Chondrocyte (in vitro differentiated cells): Measurements from ENCODE around the gene MEX3D. TPM values are rescaled to one million over a fixed set of nuclear protein-coding genes. Genes with fewer than 3 reads are reported as not detected.
"Not testable (repeated sequence)": the region's sequence is repeated elsewhere in the genome, so short reads cannot be mapped to it uniquely, and the experiment has no call there.

Source experiments
- DNase-seq: peaks from one replicate; pipeline ENCODE4 v3.0.0; 2021; ENCODE audit warnings: mixed read lengths, low spot score
- H3K27ac Mint-ChIP-seq: one replicate; pipeline ENCODE4 v1.8.0; 2021; ENCODE audit warnings: mild to moderate bottlenecking, moderate library complexity, mixed read lengths; ENCODE audit not compliant: unreplicated experiment
- H3K27me3 Mint-ChIP-seq: 2 replicates; pipeline ENCODE4 v1.8.0; 2021; ENCODE audit warnings: low read depth, mixed read lengths
- H3K36me3 Mint-ChIP-seq: 2 replicates; pipeline ENCODE4 v1.8.0; 2021; ENCODE audit warnings: low read depth, mixed read lengths
- H3K4me1 Mint-ChIP-seq: 2 replicates; pipeline ENCODE4 v1.8.0; 2021; ENCODE audit warnings: low read depth, mild to moderate bottlenecking, mixed read lengths
- H3K4me3 Mint-ChIP-seq: one replicate; pipeline ENCODE4 v1.8.0; 2021; ENCODE audit warnings: mild to moderate bottlenecking, moderate library complexity, mixed read lengths; ENCODE audit not compliant: unreplicated experiment
- H3K9me3 Mint-ChIP-seq: 2 replicates; pipeline ENCODE4 v1.8.0; 2021; ENCODE audit warnings: low read depth, mixed read lengths
- CTCF ChIP-seq: fragments of 200-600 bp; sonication (generic); IDR thresholded peaks from 2 replicates; pipeline ENCODE4 v1.5.0; 2021; ENCODE audit warnings: antibody characterized with exemption, mild to moderate bottlenecking, moderate library complexity
- total RNA-seq: library from RNA; stranded (reverse); gene quantifications from 3 replicates; pipeline ENCODE4 v1.2.1, GENCODE V29; 2021

Gene MEX3D
- total RNA-seq, 1 donor from 2014 or later, result 60.1 TPM

- H3K27ac Mint-ChIP-seq, result no peak overlapping the region
- no peak for DNase-seq
- no peaks in the 10 kb centered on the region for H3K9me3 Mint-ChIP-seq
- H3K4me3 Mint-ChIP-seq, result no peak overlapping the region
- no peaks in the 10 kb centered on the region for H3K36me3 Mint-ChIP-seq
- peaks cover 5% of the 10 kb centered on the region for H3K4me1 Mint-ChIP-seq
- TF ChIP-seq CTCF, result no peak
- peaks cover 26% of the 10 kb centered on the region for H3K27me3 Mint-ChIP-seq
Observed at GRCh38 chr19:1522061-1522460, 46.1 kb downstream of the MEX3D start.

- DNase-seq, result no peak
- Mint-ChIP-seq H3K36me3 (no peaks in the 10 kb centered on the region), H3K4me1 (peaks cover 5% of the 10 kb centered on the region), H3K9me3 (no peaks in the 10 kb centered on the region), H3K27ac (no peak overlapping the region), H3K4me3 (no peak overlapping the region), H3K27me3 (peaks cover 25% of the 10 kb centered on the region)
- no peak for TF ChIP-seq CTCF
Observed at GRCh38 chr19:1521636-1522035, 46.5 kb downstream of the MEX3D start.

GRCh38 chr19:1520203-1520780 lies 47.8 kb downstream of the MEX3D start:
- Mint-ChIP-seq H3K4me3 (no peak overlapping the region), H3K9me3 (no peaks in the 10 kb centered on the region), H3K27me3 (peaks cover 20% of the 10 kb centered on the region), H3K27ac (no peak overlapping the region), H3K4me1 (peaks cover 5% of the 10 kb centered on the region), H3K36me3 (no peaks in the 10 kb centered on the region)
- no peak for DNase-seq
- TF ChIP-seq CTCF, result no peak

GRCh38 chr19:1519802-1520201 lies 48.3 kb downstream of the MEX3D start:
- H3K4me1 Mint-ChIP-seq, H3K4me3 Mint-ChIP-seq, DNase-seq, H3K27ac Mint-ChIP-seq, H3K9me3 Mint-ChIP-seq, H3K36me3 Mint-ChIP-seq: not testable (repeated sequence)
- peaks cover 16% of the 10 kb centered on the region for H3K27me3 Mint-ChIP-seq

GRCh38 chr19:1518471-1518870 lies 49.7 kb downstream of the MEX3D start:
- DNase-seq, result no peak
- Mint-ChIP-seq H3K36me3 (no peaks in the 10 kb centered on the region), H3K9me3 (no peaks in the 10 kb centered on the region), H3K4me1 (no peaks in the 10 kb centered on the region), H3K27ac (no peak overlapping the region), H3K4me3 (no peak overlapping the region), H3K27me3 (peaks cover 10% of the 10 kb centered on the region)
- TF ChIP-seq CTCF, result no peak

- no peak for TF ChIP-seq CTCF
- peaks cover 4% of the 10 kb centered on the region for H3K27me3 Mint-ChIP-seq
- no peak for DNase-seq
- H3K27ac Mint-ChIP-seq, result no peak overlapping the region
- H3K4me3 Mint-ChIP-seq, result no peak overlapping the region
- H3K9me3 Mint-ChIP-seq, result no peaks in the 10 kb centered on the region
- peaks cover 7% of the 10 kb centered on the region for H3K4me1 Mint-ChIP-seq
- no peaks in the 10 kb centered on the region for H3K36me3 Mint-ChIP-seq
Observed at GRCh38 chr19:1516395-1516753, 51.8 kb downstream of the MEX3D start.
